ENCODE results near the gene AKIP1. TPM values are rescaled to one million over a fixed set of nuclear protein-coding genes. Genes with fewer than 3 reads are reported as not detected.

AKIP1 gene
- total RNA-seq (ENCODE audit: low replicate concordance) = 22.1 and 32.7 TPM in 2 replicates

GRCh38 chr11:8911029-8911823, at the start of gene AKIP1:
Gene AKIP1 (plus strand): TSS chr11:8911189. CDS start chr11:8911450, 261 bp downstream.
- H3K4me3 ChIP-seq (ENCODE audit: low read depth, low read length) = peak within 1 kb of the TSS; percentile 87
- TF ChIP-seq CTCF (IDR thresholded peaks at IDR 0.05; ENCODE audit: insufficient read depth, low read length) = no peak
- peak; percentile 93 for DNase-seq (ENCODE audit: low read depth)

GRCh38 chr11:8863838-8864237, 47.2 kb upstream of the AKIP1 start:
- H3K4me3 ChIP-seq (ENCODE audit: low read depth, low read length) = no peak overlapping the region
- TF ChIP-seq CTCF (IDR thresholded peaks at IDR 0.05; ENCODE audit: insufficient read depth, low read length) = no peak

GRCh38 chr11:8865304-8865703, 45.7 kb upstream of the AKIP1 start:
- DNase-seq (ENCODE audit: low read depth) = no peak
- no peak for TF ChIP-seq CTCF (IDR thresholded peaks at IDR 0.05; ENCODE audit: insufficient read depth, low read length)
- no peak overlapping the region for H3K4me3 ChIP-seq (ENCODE audit: low read depth, low read length)

More at GRCh38 chr11:8863838-8864237, 47.2 kb upstream of the AKIP1 start:
- DNase-seq (ENCODE audit: low read depth) = peak; percentile 57

GRCh38 chr11:8867035-8867434, 44.0 kb upstream of the AKIP1 start:
- peak; percentile 19 for DNase-seq (ENCODE audit: low read depth)
- TF ChIP-seq CTCF (IDR thresholded peaks at IDR 0.05; ENCODE audit: insufficient read depth, low read length) = no peak
- no peak overlapping the region for H3K4me3 ChIP-seq (ENCODE audit: low read depth, low read length)

GRCh38 chr11:8867931-8868631, 42.9 kb upstream of the AKIP1 start:
- TF ChIP-seq CTCF (IDR thresholded peaks at IDR 0.05; ENCODE audit: insufficient read depth, low read length) = no peak
- H3K4me3 ChIP-seq (ENCODE audit: low read depth, low read length) = peak overlapping the region; percentile 25
- peak; percentile 54 for DNase-seq (ENCODE audit: low read depth)

- DNase-seq (ENCODE audit: low read depth) = peak; percentile 74
These were observed 40.4 kb upstream of the AKIP1 start for GRCh38 chr11:8870411-8871170.

More at GRCh38 chr11:8870411-8871170, 40.4 kb upstream of the AKIP1 start:
- no peak for TF ChIP-seq CTCF (IDR thresholded peaks at IDR 0.05; ENCODE audit: insufficient read depth, low read length)
- H3K4me3 ChIP-seq (ENCODE audit: low read depth, low read length) = peak overlapping the region; percentile 76
